Adipocyte (in vitro differentiated cells): ENCODE data around the gene TRIM24.
A peak's percentile ranks its signal among the peaks of the same experiment; 100 is the strongest.
"Not testable (repeated sequence)": the region's sequence is repeated elsewhere in the genome, so short reads cannot be mapped to it uniquely, and the experiment has no call there.

ENCODE experiments used
- DNase-seq: peaks from one replicate; pipeline ENCODE4 v3.0.0-alpha.2; 2015; ENCODE audit warnings: low read depth
- H3K27me3 ChIP-seq: replicated peaks from 2 replicates; pipeline ENCODE4 v1.7.0; 2013; ENCODE audit warnings: mild to moderate bottlenecking, low read length, moderate library complexity; ENCODE audit not compliant: control insufficient read depth, insufficient read depth
- H3K36me3 ChIP-seq: 2 replicates; pipeline ENCODE4 v1.7.0; 2013; ENCODE audit warnings: low read length, mild to moderate bottlenecking, moderate library complexity; ENCODE audit not compliant: control insufficient read depth, insufficient read depth, severe bottlenecking
- H3K4me1 ChIP-seq: 2 replicates; pipeline ENCODE4 v1.7.0; 2013; ENCODE audit warnings: mild to moderate bottlenecking, low read length, moderate library complexity; ENCODE audit not compliant: control insufficient read depth, insufficient read depth
- H3K4me3 ChIP-seq: 2 replicates; pipeline ENCODE4 v1.7.0; 2013; ENCODE audit warnings: mild to moderate bottlenecking, low read length, moderate library complexity
- H3K9ac ChIP-seq: 2 replicates; pipeline ENCODE4 v1.7.0; 2013; ENCODE audit warnings: mild to moderate bottlenecking, low read length, moderate library complexity
- H3K9me3 ChIP-seq: 2 replicates; pipeline ENCODE4 v1.7.0; 2013; ENCODE audit warnings: mild to moderate bottlenecking, low read length, moderate library complexity; ENCODE audit not compliant: control insufficient read depth

Gene TRIM24

DNA sequence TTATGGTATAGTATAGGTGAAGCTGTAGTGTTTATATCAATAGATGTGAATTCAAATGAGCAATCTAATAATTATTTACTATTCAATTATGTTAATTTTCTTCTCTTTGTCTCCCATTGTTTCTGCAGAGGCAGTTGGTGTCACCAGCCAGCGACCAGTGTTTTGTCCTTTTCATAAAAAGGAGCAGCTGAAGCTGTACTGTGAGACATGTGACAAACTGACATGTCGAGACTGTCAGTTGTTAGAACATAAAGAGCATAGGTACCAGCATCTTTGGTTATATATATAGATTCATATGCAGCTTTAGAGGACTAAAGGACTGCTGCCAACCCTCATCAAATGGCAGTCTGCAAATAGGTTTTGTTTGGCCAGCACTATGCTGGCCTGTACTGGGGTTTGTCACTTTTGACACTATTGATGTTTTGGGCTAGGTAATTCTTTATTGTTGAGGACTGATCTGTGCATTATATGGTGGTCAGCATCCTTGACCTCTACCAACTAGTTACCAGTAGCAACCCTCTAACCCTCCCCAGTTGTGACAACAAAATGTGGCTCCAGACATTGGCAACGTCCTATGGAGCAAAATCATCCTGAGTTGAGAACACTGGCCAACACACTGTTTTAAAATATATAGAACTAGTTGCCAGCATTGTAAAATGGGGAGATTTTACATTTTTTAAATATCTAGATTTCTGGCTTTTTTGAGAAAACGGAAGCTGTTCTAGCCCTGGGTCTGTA, 59.2 kb downstream of the TRIM24 start:
- Histone ChIP-seq H3K9me3 (no peaks in the 10 kb centered on the region), H3K36me3 (peaks cover 43% of the 10 kb centered on the region), H3K9ac (no peak overlapping the region), H3K4me3 (no peak overlapping the region), H3K4me1 (no peaks in the 10 kb centered on the region), H3K27me3 (no peaks in the 10 kb centered on the region)
- DNase-seq, result no peak

DNA sequence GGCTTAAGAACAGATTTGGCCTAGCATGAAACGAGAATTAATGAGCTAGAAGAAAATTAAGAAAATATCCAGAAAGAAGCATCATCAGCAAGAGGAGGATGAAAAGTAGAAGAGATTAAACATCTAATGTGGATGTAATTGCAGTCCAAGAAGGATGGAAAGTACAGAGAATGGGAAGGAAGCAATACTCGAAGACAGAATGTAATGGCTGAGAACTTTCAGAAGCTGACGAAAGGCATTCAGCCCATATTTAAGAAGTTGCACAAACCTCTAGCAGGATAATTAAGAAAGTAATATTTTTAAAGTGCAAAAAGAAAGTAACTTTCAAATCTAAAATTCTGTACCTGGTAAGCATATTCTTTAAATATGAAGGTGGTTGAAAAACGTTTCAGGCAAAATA, 60.7 kb downstream of the TRIM24 start:
- Histone ChIP-seq H3K36me3 (peaks cover 48% of the 10 kb centered on the region), H3K9me3 (peaks cover 3% of the 10 kb centered on the region), H3K27me3 (no peaks in the 10 kb centered on the region), H3K9ac (no peak overlapping the region), H3K4me3 (no peak overlapping the region), H3K4me1 (peaks cover 2% of the 10 kb centered on the region)
- no peak for DNase-seq

DNA sequence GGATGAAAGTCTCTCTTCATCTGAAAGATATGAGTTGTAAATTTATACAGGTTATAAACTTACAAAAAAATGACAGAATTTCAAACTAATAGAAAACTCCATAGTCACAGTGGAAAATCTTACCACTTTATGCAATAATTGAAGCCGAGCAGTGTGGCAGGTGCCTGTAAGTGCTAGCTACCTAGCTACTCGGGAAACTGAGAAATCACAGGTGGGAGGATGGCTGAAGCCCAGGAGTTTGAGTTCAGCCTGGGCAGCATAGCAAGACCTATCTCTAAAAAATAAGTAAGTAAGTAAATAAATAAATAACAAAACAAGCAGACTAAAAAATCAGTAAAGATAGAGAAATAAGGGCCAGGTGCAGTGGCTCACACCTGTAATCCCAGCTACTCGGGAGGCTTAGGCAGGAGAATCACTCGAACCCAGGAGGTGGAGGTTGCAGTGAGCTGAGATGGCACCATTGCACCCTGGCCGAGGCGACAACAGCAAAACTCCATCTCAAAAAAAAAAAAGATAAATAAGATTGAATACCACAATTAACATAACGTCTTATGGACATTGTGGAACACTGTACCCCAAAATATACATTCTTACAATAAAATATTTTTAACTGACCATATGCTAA, 61.9 kb downstream of the TRIM24 start:
- Histone ChIP-seq H3K9ac (no peak overlapping the region), H3K4me3 (no peak overlapping the region), H3K9me3 (peaks cover 11% of the 10 kb centered on the region), H3K36me3 (peaks cover 58% of the 10 kb centered on the region), H3K4me1 (peaks cover 2% of the 10 kb centered on the region), H3K27me3 (no peaks in the 10 kb centered on the region)
- DNase-seq, result no peak

DNA sequence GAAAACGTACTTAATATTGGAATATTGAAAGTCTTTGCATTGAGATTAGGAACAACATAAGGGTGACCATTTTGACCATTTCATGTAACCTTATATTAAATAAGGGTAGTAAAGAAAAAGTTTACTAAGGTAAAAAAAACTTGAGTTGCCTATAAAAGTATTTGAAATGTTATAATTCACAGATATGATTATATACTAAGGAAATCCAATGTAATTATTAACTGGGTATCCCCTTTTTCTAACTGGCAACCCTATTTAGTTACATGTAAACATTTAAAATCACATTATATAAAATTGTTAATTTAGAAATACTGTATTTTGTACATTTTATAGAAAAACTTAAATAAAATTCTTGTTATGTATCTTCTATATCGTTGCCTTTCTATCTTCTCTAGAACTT, 64.2 kb downstream of the TRIM24 start:
- Histone ChIP-seq H3K9me3 (peaks cover 27% of the 10 kb centered on the region), H3K4me3 (no peak overlapping the region), H3K36me3 (peaks cover 58% of the 10 kb centered on the region), H3K27me3 (no peaks in the 10 kb centered on the region), H3K4me1 (peaks cover 2% of the 10 kb centered on the region), H3K9ac (no peak overlapping the region)
- no peak for DNase-seq

DNA sequence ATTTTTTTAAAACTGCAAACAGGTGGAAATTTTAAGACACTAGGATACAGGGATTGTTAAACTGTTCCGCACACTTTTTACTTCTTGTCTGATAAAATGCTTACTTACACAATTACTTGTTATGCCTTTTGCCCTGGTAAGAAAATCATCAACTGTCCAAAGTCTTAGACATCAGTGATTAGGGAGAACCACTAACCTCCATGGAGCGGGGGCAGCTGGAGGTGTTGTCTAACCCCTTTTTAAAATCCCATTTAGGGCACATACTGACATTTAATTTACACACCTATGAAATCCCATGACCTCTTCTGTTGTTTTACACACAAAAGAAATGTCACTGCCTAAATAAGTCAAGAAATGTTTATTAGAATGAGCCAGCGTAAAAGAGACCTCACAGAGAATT, 65.7 kb downstream of the TRIM24 start:
- peaks cover 27% of the 10 kb centered on the region for H3K9me3 ChIP-seq
- no peak overlapping the region for H3K4me3 ChIP-seq
- H3K36me3 ChIP-seq, result peaks cover 44% of the 10 kb centered on the region
- H3K4me1 ChIP-seq, result peaks cover 2% of the 10 kb centered on the region
- no peaks in the 10 kb centered on the region for H3K27me3 ChIP-seq
- no peak overlapping the region for H3K9ac ChIP-seq
- DNase-seq, result no peak

DNA sequence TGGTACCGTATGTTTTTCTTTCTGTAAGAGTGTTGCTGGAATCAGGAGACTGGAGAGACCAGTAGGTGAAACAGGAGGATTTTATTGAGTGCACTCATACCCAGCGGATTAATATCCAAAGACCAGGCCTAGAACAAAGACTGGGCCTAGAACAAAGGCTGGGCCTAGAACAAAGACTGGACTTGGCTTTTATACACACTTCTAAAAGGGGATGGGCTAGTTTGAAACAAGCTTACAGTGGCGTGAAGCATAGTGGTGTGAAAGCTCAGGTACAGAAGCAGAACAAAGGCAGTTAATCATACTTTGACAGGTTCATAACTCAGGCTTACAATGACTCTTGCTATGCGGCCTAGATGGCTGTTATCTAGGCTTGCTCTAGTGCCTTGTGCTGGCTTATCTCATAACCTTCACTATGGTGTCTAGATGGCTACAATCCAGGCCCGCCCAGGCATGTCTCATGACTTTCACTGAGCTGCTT, 67.7 kb downstream of the TRIM24 start:
- H3K4me1 ChIP-seq, result peaks cover 2% of the 10 kb centered on the region
- no peak overlapping the region for H3K9ac ChIP-seq
- peaks cover 37% of the 10 kb centered on the region for H3K36me3 ChIP-seq
- H3K27me3 ChIP-seq, result no peaks in the 10 kb centered on the region
- H3K9me3 ChIP-seq, result peaks cover 27% of the 10 kb centered on the region
- H3K4me3 ChIP-seq, result peak overlapping the region; percentile 28
- no peak for DNase-seq

DNA sequence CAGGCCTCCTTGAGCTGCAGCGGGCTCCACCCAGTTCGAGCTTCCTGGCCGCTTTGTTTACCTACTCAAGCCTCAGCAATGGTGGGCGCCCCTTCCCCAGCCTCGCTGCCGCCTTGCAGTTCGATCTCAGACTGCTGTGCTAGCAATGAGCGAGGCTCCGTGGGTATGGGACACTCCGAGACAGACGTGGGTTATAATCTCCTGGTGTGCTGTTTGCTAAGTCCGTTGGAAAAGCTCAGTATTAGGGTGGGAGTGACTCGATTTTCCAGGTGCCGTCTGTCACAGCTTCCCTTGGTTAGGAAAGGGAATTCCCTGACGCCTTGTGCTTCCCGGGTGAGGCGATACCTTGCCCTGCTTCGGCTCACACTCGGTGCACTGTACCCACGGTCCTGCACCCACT, 76.8 kb downstream of the TRIM24 start:
- H3K4me1 ChIP-seq, H3K9me3 ChIP-seq, H3K9ac ChIP-seq, DNase-seq, H3K4me3 ChIP-seq, H3K27me3 ChIP-seq: not testable (repeated sequence)
- peaks cover 32% of the 10 kb centered on the region for H3K36me3 ChIP-seq

DNA sequence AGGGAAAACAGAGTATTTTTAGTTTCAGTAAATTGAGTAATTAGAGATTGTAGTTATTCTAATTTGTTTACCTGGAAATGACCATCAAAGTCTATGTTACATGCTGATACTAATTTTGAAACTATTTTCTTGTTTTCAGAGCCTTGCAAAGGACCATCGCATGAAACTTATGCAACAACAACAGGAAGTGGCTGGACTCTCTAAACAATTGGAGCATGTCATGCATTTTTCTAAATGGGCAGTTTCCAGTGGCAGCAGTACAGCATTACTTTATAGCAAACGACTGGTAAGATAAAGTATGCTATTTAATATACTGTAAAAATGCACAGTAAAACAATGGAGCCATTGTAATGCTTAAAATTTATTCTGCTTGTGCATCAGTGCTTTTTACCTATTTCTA, 78.5 kb downstream of the TRIM24 start:
- Histone ChIP-seq H3K9ac (no peak overlapping the region), H3K27me3 (no peaks in the 10 kb centered on the region), H3K4me1 (no peaks in the 10 kb centered on the region), H3K4me3 (no peak overlapping the region), H3K9me3 (no peaks in the 10 kb centered on the region), H3K36me3 (peaks cover 42% of the 10 kb centered on the region)
- DNase-seq, result peak; percentile 72

DNA sequence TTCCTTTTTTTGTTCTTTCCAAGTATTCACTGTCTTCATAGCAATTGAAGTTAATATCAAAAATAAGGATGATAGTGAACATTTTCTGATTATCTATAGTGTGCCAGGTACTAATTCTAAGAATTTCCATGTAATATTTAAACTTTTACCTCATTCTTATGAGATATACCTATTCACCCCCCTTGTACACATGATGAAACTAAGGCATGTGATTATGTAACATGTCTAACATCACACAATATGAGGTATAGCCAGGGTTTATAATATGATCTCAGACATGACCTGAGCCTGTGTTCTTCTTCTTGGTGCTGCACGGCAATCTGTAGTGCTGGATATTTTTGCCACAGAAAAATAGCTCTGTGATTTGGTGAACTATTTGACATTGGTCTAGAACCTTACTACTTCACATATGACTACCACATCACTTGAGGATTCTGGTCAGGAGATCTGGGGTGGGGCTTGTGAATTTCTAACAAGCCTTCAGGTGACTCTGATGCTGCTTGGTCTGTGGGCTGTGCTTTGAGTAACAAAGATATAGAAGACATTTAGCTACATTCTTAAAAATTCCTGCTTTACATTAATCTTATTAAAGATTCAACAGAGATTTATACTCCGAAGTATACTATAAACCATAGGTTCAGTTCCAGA, 79.1 kb downstream of the TRIM24 start:
- no peak for DNase-seq
- Histone ChIP-seq H3K4me1 (no peaks in the 10 kb centered on the region), H3K36me3 (peaks cover 42% of the 10 kb centered on the region), H3K9ac (no peak overlapping the region), H3K4me3 (no peak overlapping the region), H3K27me3 (no peaks in the 10 kb centered on the region), H3K9me3 (no peaks in the 10 kb centered on the region)

DNA sequence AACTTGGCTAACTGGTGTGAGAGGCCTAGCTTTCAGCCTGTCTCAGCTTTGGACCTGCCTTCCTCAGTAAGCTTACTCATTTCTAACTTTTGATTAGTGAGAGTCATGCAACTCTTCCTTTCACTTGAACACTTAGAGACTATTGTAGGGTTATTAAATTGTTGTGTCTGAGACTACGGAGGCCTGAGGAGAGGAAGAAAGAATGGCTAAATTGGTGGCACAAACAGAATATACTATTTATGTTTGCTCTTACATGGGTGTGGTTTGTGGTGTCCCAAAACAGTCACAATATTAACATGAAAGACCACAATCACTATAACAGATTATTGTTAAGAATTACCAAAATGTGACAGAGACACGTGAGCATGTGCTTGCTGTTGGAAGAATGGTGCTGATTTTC, 82.1 kb downstream of the TRIM24 start:
- Histone ChIP-seq H3K4me3 (no peak overlapping the region), H3K4me1 (peaks cover 2% of the 10 kb centered on the region), H3K9me3 (no peaks in the 10 kb centered on the region), H3K36me3 (peaks cover 47% of the 10 kb centered on the region), H3K27me3 (no peaks in the 10 kb centered on the region), H3K9ac (no peak overlapping the region)
- no peak for DNase-seq

DNA sequence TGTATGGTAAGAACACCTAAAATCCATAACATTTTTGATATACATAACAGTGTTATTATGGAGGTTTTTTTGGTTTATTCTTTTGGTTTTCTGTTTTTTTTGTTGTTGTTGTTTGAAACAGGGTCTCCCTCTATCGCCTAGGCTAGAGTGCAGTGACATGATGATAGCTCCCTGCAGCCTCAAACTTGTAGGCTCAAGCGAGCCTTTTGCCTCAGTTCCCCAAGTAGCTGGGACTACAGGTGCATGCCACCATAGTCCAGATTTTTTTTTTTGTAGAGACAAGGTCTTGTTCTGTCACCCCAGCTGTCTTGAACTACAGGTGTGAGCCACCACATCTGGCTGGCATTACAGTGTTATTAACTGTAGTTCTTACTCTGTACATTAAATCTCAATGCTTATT, 83.7 kb downstream of the TRIM24 start:
- H3K4me3 ChIP-seq, result no peak overlapping the region
- no peak overlapping the region for H3K9ac ChIP-seq
- H3K36me3 ChIP-seq, result peaks cover 40% of the 10 kb centered on the region
- peaks cover 2% of the 10 kb centered on the region for H3K4me1 ChIP-seq
- no peaks in the 10 kb centered on the region for H3K27me3 ChIP-seq
- no peak for DNase-seq
- H3K9me3 ChIP-seq, result no peaks in the 10 kb centered on the region
